Brain microvascular endothelial cell (primary cell): ENCODE measurements around the gene HIPK4.

Experiments
- DNase-seq: peaks from one replicate; pipeline ENCODE4 v3.0.0-alpha.2; 2020
- H3K27ac ChIP-seq: fragments of 250-450 bp; sonication (Bioruptor Pico); 2 replicates; pipeline ENCODE4 v1.5.1; 2020; ENCODE audit warnings: mild to moderate bottlenecking, moderate library complexity
- H3K27me3 ChIP-seq: fragments of 250-450 bp; sonication (Bioruptor Pico); replicated peaks from 2 replicates; pipeline ENCODE4 v1.5.1; 2020; ENCODE audit warnings: mild to moderate bottlenecking
- H3K36me3 ChIP-seq: fragments of 250-450 bp; sonication (Bioruptor Pico); replicated peaks from 2 replicates; pipeline ENCODE4 v1.5.1; 2020; ENCODE audit warnings: mild to moderate bottlenecking
- H3K4me3 ChIP-seq: 2 replicates; pipeline ENCODE4 v1.5.1; 2011; ENCODE audit warnings: low read depth, mild to moderate bottlenecking, control low read depth, low read length, moderate library complexity
- in situ Hi-C: cut with HindIII; loops from 2 replicates; pipeline ENCODE4 v1.10.0; 2017; ENCODE audit warnings: low sequenced_read_pairs, low pct_ligation_motif_present
- TF ChIP-seq, protein P1 (sequence below): IDR thresholded peaks from 2 replicates; pipeline ENCODE4 v1.5.1; 2011; ENCODE audit warnings: low read depth, mild to moderate bottlenecking, moderate library complexity, low read length, control low read depth, inconsistent platforms; ENCODE audit errors: missing control alignments

The HIPK4 gene

DNA sequence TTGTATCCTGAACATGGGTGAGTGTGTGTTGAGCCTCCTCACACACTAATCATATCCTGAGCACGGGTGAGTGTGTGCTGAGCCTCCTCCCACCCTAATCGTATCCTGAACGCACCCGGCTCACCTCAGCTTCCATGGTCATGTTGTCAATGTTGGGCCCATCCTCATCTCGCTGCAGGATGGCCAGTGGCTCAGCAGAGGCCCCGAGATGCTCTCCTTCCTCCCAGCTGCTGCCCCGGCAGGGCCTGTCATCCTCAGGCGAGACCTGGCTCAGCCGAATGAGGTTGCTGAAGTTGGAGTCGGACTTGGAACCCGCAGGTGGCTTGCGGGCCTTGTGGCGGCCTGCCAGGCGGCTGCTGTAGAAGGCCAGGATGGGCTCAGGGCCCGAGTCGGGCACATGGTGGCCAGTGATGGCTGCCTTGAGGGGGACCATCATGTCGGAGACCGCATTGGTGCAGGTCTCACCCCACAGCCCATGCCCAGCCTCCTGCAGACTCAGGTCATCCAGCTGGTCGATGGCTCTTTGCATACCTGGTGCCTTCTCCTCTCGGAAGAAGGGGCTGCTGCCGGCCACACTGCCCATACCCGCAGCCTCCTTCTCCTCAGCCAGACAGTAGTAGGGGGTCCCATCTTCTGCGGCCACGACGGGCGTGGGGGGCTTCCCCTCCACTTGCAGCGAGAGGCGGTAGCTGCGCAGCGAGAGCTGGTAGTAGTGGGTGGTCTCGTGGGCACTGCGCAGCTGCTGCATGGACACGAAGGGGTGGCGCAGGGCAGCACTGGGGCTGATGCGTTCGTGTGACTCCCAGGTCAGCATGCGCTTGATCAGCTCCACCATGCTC is 9.6 kb downstream of the HIPK4 start:
- DNase-seq, result no peak
- H3K36me3 ChIP-seq, result peaks cover 13% of the 10 kb centered on the region
- in situ Hi-C loops, result no loop called here
- no peaks in the 10 kb centered on the region for H3K27me3 ChIP-seq
- H3K27ac ChIP-seq, result no peak overlapping the region
- H3K4me3 ChIP-seq, result no peak overlapping the region
- TF ChIP-seq, protein P1, sequence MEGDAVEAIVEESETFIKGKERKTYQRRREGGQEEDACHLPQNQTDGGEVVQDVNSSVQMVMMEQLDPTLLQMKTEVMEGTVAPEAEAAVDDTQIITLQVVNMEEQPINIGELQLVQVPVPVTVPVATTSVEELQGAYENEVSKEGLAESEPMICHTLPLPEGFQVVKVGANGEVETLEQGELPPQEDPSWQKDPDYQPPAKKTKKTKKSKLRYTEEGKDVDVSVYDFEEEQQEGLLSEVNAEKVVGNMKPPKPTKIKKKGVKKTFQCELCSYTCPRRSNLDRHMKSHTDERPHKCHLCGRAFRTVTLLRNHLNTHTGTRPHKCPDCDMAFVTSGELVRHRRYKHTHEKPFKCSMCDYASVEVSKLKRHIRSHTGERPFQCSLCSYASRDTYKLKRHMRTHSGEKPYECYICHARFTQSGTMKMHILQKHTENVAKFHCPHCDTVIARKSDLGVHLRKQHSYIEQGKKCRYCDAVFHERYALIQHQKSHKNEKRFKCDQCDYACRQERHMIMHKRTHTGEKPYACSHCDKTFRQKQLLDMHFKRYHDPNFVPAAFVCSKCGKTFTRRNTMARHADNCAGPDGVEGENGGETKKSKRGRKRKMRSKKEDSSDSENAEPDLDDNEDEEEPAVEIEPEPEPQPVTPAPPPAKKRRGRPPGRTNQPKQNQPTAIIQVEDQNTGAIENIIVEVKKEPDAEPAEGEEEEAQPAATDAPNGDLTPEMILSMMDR, result no peak

DNA sequence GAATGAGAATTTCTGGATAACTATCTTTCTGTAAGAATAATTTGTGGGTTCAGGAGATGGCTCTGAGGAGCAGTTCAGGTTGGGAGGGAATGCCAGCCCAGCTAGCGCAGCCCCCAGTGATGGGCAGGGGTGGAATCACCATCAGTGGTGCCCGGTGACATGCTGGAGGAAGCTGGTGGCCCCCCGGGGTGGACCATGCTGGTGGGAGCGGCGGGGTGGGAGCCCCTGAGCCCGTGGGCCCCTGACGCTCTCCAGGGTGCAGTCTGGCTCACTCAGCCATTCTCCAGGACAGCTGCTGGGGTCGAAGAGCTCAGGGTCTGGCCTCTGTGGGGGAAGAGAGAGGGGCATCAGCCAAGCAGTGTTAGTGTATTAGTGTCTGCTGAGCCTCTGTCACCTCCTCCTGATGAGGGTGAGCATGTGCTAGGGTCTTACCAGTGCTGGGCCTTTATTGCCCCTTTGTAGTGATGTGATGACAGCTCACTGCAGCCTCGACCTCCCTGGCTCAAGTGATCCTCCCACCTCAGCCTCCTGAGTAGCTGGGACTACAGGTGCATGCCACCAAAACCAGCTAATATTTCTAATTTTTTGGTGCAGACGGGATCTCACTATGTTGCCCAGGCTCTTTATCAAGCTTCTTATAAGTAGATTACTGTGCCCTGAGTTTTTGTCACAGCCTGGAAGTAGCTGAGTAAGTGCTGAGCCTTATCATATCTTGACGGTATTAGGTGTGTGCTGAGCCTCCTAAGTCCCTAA is 10.4 kb downstream of the HIPK4 start:
- Histone ChIP-seq H3K27ac (no peak overlapping the region), H3K27me3 (no peaks in the 10 kb centered on the region), H3K4me3 (no peak overlapping the region), H3K36me3 (peaks cover 15% of the 10 kb centered on the region)
- DNase-seq, result no peak
- in situ Hi-C loops, result no loop called here
- TF ChIP-seq, protein P1, result no peak

DNA sequence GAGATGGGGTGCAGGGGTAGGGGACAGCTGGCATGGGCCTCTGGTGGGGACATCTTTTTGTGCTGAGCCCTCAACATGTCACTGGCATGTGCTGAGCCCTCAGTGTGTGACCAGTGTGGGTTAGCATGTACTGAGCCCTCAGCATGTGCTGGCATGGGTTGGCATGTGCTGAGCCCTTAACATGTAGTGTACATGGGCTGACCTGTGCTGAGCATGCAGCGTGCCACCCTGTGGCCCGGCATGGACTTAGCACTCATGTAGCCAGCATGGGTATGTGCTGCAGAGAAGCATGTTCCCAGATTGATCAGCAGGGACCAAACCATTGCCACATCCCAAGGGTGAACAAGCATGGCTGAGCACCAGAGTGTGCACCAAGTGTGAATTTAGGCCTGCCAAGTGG is 11.5 kb downstream of the HIPK4 start:
- in situ Hi-C loops, result no loop called here
- DNase-seq, result no peak
- no peaks in the 10 kb centered on the region for H3K27me3 ChIP-seq
- H3K27ac ChIP-seq, result no peak overlapping the region
- H3K36me3 ChIP-seq, result peaks cover 21% of the 10 kb centered on the region
- TF ChIP-seq, protein P1, result no peak
- H3K4me3 ChIP-seq, result no peak overlapping the region

DNA sequence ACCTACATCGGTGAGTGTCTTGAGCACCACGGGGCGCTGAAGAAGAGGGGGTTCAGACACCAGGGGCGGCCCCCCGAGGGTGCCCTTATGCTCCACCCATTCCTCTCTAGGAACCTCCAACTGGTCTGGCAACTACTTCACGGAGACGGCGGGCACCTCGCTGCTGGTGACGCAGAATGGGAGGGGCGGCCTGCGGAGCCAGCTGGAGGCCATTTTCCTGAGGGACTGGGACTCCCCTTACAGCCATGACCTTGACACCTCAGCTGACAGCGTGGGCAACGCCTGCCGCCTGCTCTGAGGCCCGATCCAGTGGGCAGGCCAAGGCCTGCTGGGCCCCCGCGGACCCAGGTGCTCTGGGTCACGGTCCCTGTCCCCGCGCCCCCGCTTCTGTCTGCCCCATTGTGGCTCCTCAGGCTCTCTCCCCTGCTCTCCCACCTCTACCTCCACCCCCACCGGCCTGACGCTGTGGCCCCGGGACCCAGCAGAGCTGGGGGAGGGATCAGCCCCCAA is 12.1 kb downstream of the HIPK4 start:
- TF ChIP-seq, protein P1, result no peak
- H3K27ac ChIP-seq, result no peak overlapping the region
- no peak overlapping the region for H3K4me3 ChIP-seq
- no peaks in the 10 kb centered on the region for H3K27me3 ChIP-seq
- in situ Hi-C loops, result no loop called here
- peaks cover 23% of the 10 kb centered on the region for H3K36me3 ChIP-seq
- no peak for DNase-seq

DNA sequence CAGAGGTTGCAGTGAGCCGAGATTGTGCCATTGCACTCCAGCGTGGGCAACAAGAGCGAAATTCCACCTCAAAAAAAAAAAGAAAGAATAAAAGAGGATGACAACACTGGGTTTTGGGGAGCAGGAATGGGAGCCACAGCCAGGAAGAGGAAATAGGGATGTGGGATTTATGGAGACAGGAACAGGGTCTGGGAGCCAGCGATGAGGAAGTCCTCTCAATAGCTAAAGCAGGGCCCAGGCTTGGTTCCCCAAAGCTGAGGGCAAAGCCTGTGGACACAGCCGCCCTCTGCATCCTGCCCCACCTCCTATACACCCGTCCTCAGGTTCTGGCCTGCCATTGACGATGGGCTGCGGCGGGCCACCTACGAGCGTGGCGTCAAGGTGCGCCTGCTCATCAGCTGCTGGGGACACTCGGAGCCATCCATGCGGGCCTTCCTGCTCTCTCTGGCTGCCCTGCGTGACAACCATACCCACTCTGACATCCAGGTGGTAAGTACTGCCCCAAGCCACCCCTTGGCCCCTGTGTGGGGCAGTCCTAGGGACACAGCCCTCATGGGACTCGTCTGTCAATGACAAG is 13.6 kb downstream of the HIPK4 start:
- peaks cover 33% of the 10 kb centered on the region for H3K36me3 ChIP-seq

More for the DNA sequence above, 13.6 kb downstream of the HIPK4 start:
- no peak overlapping the region for H3K27ac ChIP-seq
- H3K4me3 ChIP-seq, result no peak overlapping the region
- no peak for DNase-seq
- H3K27me3 ChIP-seq, result no peaks in the 10 kb centered on the region
- in situ Hi-C loops, result no loop called here
- TF ChIP-seq, protein P1, result no peak
